Inflammatory macrophage treated with lipopolysaccharide for 4 hours (primary cell): ENCODE data around the gene FGD4.
"Not testable (repeated sequence)": the region's sequence is repeated elsewhere in the genome, so short reads cannot be mapped to it uniquely, and the experiment has no call there.

ENCODE experiments used
- DNase-seq: peaks from one replicate; pipeline ENCODE4 v3.0.0-alpha.2; 2020

The FGD4 gene

DNA sequence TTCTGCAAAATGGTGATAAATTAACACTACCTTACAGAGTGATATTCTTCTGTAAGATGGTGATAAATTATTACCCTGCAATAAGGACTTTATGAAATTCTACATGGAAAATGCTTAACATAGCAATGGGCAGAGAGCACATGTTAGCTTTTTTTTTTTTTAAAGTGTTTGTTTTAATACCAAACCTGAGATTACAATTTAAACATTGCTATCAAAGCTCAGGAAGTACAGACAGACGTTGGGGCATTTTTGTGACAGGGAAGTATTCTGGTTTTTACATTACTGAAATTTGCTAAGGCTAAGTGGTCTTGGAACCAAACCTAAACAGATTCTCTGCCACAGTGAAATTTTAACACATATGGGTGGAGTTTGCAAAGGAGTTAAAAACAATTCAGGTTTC lies 133.1 kb downstream of the FGD4 start:
- no peak for DNase-seq

DNA sequence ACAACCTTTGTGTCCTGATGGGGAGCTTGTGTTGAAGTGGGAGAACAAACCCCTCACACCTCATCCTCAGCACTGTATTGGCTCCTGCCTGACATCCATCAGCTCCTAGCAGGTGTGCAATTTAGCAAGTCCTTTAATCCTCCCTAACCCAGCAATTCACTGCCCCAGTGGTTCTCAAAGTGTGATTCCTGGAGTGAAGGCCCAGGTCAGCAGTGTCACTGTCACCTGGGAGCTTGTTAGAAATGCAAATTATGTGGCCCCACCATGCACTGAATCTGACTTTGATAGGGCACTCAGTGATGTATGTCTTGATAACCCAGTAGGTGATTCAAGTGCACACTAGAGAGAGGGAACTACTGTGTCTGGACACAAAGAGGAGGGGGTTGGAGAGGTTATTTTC lies 133.6 kb downstream of the FGD4 start:
- no peak for DNase-seq

DNA sequence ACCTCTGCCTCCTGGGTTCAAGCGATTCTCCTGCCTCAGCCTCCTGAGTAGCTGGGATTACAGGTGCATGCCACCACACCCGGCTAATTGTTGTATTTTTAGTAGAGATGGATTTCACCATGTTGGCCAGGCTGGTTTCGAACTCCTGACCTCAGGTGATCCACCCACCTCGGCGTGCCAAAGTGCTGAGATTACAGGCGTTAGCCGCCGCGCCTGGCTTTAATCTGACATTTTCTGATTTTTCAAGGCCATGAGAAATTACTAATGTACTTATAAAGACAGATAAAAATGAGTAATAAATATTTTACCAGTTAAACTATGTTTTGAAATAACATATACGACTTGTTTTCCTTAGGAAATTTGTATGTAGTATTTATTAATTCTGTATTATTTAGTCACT lies 134.1 kb downstream of the FGD4 start:
- not testable (repeated sequence) for DNase-seq

DNA sequence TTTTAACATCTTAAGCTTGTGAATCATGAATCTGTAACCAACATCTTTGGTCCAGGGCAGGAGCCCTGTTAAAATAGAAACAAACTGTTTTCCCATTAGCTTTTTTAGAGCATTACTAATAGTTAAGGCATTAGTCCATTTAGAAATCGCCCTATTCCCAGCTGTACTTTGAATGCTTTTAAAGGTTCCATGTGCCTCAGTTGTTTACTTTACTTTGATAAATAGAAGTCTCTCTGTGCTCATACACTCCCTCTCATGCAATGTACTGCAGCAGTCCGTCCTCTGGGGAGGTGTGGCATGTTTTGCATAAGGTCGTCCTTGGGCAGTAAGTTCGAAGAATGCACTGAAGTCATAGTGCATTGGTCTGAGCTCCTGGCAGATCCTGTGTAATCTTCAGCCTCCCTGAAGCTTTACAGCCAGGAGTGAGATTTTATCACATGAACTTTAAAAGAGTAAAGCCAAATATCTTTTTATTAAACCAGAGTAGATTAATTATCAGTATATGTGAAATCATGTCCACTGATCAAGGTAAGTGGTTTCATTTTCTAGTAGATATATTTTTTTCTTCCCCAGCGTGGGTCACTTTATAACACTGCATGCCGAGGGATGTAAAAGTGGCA lies 134.7 kb downstream of the FGD4 start:
- DNase-seq, result peak; percentile 40

DNA sequence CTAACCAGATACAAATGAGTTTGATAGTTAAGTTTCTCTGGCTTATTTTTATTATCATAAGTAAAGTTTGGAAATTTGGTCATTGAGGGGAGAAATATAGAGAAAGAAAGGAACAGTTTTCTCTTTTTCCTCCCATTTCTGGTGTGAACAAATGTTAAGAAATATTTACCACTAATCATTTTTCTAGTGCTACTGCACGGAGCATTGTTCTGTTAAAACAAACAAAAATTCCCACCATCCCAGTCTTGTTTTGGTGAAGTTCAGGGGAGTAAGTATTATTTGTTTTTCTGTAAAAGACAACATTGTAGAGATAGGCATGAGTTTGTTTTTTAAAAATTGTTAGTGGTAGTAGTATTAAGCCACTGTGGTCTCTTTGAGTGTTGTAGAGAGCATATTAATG lies 135.3 kb downstream of the FGD4 start:
- DNase-seq, result no peak

DNA sequence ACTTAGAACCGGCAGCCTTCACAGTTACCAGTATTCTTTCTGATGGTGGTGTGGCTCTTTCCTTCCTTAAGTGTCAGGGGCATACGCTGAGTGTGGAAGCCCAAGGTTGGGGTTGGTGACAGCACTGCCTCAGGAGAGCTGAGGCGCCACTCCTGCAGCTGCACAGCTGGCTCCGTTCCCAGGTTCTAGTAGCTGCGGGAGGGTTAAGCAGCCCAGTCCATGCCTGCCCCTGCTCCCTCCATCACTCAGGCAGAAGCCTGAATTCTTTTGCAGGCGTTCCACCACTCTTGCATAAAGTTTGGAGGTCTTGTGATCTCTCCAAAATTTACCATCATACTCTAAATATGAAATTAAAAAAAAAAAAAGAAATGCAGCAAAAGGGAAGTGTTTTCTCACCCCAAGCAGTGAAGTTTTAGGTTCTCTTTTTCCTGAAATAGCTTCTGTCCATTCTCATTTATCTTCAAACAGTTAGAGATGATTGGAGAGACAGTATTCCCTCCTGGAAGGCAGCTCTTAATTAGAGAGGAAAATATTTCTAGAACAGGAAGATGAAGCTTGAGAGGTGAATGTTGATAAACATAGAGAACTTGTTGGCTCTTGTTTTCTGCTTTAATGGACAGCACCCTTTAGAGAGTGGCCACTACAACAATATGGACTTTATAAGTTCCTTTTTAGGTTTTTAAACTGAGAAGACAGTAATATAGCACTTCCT lies 136.1 kb downstream of the FGD4 start:
- peak; percentile 36 for DNase-seq

DNA sequence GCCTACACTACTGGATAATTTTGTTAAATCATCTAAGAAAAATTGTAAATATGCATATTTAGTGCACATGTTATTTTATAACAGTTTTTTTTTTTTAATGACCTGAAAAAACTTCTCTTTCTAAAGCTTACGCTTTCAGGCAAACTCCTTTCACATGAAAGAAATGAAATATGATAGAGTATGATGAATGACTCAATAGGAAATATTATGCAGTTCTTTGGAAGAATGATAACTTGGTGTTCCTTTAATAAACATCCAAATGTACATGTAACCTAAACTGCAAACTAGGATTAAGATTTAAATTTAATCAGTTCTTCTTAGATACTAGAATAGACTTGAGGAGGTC lies 136.6 kb downstream of the FGD4 start:
- DNase-seq, result no peak

DNA sequence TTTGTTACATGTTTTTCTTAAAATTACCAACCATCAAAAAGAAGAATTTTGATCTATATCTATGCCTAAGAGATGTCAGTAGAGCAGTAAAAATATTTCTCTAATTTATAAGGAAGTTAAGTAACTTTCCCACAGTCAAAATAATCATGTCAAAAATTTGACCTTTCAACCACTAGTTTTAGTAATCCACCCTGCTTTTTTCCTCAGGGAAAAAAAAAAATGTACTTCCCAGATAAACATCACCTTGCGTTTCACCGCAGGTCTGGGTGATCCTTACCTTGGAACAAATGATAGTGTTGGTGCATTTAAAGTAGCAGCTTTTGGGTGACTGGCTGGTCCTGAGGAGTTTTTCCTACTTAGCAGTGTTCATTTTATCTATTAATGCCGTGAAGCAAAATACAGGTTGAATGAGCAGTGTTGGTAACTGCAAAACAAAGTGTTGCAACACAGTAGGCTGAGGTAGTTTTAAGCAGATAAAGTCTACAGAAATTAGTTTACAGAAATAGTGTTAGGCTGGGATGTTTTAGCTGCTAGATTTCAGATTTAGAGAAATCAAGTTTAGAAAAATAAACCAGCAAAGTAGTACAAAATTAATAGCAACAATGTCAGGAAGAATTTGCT lies 142.5 kb downstream of the FGD4 start:
- DNase-seq, result no peak

DNA sequence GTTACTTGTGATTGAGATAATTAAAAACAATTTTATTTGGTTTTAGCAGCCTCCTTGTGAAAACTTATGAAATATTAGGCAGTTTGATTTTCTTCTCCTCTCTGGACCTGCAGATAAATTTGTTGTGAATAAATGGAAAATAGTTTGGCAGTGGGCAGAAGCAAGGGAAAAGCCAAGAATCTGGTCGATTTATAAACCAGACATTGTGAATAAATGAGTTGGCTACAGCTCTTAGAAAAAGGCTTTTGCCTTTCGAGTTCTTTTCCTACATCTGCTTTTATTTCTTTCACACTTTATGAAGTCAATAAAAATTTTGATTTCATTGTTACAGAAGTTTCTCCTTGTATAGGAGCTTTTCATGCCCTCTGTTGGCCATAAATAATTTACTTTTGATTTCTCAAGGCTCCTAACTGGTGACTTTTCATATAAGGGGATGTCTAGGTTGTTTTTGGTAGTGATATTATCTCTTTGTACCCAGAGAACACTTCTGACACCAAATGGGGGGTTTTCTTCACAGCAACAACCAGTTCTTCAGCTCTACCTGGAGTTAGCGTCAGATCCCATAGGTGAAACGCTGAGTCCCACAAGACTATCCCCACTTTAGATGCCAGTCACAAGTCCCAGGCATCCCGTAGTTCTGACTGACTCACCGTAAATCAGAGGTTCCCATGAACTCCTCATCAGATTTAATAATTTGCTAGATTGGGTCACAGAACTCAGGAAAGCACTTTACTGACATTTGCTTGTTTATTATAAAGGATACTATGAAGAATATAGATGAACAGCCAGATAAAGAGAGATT lies 143.3 kb downstream of the FGD4 start:
- no peak for DNase-seq

DNA sequence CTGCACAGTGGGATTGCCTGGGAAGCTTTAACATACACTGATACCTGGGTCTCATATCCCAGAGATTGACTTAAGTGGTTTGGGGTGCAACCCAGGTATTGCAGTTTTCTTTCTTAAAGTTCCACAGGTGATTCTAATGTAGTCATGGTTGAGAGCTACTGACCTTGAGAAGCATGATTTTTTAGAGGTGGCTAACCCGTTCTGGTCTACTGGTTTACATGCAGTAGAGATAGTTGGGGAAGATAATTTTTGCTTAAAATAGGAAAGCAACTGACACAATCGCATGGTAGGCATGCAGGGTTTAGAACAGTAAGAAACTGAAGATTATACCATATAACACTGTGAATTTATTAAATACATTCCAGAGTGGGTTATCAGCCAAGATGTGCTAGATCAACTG lies 145.5 kb downstream of the FGD4 start:
- no peak for DNase-seq

DNA sequence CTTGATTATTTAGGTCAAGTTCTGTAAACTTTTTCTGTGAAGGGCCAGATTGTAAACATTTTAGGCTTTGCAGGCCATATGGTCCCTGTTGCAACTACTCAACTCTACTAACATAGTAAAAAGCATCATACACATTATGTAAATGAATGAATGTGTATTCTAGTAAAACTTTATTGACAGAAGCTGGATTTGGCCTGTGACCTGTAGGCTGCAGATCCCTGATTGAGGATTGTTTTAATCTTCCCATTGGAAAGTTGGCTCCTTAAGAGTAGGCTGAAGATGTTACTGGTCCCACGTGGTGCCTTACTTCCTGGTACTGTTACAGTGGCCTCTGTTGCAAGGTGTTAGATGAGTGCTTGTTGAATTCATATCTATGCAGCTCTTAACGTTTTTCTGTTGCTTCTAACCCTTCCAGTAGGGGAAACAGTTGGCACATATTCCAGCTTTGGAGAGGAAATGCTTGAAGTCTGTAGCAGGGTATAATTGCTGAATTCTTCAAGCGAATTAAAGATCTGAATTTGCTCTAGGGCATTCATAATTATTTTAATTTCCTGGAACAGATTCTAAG lies 146.1 kb downstream of the FGD4 start:
- no peak for DNase-seq

DNA sequence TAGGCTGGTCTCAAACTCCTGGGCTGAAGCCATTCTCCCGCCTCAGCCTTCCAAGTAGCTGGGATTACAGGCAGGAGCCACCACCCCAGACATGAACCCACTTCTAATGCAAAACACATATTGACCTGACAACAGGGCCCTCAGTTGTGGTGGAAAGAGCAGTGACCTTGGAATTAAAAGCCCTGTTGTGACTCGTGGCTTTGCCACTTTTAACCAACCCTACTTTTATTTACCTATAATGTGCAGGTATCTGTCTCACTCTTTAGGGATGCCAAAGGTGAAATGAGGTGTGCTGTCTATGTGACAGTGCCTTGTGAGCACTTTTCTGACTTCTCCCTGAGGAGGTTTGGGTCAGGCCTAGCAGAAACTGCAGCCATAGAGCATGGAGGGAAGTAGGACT lies 146.9 kb downstream of the FGD4 start:
- DNase-seq, result no peak

DNA sequence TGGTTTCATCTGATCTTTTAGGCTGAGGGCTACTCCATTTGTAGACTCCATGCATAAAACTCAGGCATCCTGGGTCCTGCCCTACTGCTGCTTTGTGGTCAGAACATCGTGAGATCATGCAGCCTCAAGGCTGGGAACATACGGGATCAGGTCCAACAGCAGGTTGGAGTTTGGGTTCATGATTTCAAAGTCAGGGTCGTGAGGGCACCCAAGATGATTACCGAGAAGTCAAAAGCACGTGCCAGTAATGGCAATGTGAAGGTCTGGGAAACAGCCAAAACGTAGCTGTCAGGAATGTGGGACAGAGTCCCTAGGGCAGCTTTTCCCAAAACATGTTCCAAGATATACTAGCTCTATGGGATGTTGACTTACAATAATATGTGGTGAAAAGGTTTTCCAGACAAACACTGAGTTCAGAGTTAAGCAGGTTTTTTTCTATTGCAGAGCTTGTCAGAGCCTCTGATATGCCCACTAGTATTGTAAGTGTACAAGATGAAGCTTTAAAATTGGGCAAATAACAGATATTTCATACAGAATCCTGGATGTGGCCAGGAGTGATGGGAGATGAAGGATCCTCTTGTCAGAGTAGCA lies 149.4 kb downstream of the FGD4 start:
- DNase-seq, result no peak

DNA sequence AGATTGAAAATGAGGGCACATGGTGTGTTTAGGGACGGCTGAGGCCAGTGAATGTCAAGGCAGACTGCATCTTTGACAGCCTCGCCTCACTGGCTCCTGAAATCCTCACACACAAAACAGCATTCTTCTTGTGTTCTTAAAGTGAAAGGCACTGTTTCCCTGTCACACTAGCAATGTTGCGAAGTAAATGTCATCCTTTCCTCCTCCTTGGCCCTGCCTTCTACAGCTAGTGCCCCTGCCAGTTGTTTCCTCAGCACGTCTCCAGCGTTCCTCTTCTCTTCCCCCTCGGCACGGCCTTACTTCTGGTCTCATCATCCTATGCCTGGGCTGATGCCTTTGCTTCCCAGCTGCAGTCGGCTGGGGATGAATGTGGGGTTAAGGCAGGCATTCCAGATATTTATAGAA lies 150.3 kb downstream of the FGD4 start:
- DNase-seq, result no peak

DNA sequence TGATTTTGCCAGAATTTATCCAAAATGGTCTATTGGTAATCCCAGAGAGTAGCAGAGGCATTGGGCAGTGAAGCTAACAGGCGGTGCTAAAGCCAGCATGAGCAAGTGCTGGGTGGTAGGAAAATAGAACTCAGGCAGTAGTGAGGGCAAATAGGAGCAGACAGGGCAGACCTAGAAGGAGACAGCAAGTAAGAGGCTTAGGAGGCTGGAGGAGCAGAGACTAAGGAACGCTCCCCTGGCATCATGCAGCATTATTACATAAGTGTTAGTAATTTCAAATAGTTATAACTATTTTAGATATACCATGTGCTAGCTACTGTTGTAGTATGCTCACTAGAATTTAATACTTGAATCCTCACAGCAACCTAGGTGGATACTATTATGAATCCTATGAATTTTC lies 151.7 kb downstream of the FGD4 start:
- no peak for DNase-seq

DNA sequence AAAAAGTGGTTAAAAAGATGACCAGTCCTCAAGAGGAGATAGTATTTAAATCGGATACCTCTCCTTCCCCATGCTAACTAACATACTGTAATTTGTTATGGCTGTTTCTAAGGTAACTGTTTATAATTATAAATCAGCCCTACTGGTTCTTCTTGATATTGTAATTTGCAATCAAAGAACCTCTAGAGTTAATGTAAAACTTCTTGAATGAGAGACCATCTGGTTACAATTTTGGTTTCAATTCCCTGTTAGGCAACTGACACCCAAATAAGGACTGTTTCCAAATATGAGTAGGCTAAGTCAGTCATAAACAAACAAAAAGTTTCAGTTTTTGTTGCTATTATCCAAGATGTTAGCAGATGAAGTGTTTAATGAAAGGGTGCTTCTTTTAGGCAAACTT lies 159.5 kb downstream of the FGD4 start:
- peak; percentile 90 for DNase-seq

DNA sequence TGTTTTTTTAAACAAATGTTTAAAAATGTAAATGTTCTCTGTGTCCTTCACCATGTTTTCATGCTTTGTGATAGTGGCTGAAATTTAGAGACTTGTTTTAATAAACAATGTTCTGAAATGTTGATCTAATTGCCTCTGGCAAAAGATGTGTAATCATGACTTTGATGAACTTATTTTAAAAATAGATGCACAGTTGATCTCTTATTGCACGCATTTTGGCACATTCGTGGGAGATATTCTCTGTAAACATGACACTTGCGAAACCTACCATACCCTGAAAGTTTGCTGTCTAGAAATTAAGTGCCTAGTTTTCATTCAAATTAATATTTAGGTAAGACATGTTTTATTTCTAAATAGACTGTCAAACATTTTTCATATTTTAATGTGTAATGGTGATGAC lies 160.1 kb downstream of the FGD4 start:
- peak; percentile 21 for DNase-seq

DNA sequence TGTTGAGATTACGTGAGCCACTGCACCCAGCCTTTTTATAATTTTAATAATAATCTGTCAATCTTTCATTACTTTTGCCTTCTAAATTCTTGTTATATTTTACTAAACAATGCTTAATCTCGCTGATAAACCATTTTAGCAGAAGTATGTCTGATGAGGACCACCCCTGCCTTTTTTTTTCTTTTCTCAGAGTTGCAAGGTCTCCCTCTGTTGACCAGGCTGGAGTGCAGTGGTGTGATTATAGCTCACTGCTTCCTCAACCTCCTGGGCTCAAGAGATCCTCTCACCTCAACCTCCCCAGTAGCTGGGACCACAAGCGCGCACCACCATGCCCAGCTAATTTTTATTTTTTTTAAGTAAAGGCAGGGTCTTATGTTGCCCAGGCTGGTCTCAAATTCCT lies 161.2 kb downstream of the FGD4 start:
- no peak for DNase-seq

DNA sequence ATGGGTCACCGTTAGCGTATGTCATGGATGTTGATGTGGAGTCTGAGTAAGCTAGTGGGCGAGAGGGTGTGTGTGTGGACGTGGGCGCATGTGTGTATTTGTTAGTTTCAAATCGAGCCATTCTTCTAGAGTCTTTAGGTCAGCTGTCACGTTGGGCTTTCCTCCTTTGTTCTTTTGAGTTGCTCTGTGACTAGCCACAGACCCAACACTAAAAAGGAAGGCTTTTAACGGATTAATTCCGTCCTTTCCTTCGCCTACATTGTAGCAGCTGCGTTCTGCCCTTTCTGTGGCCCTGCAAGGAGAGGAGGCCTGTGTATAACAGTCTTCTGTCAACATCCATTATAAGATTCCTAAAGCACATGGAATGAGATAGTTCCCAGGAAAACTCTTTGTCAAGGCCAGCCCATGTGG lies 162.6 kb downstream of the FGD4 start:
- DNase-seq, result peak; percentile 17

DNA sequence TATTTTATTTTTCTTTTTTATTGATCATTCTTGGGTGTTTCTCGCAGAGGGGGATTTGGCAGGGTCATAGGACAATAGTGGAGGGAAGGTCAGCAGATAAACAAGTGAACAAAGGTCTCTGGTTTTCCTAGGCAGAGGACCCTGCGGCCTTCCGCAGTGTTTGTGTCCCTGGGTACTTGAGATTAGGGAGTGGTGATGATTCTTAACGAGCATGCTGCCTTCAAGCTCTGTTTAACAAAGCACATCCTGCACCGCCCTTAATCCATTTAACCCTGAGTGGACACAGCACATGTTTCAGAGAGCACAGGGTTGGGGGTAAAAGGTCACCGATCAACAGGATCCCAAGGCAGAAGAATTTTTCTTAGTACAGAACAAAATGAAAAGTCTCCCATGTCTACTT lies 163.1 kb downstream of the FGD4 start:
- DNase-seq, result not testable (repeated sequence)

DNA sequence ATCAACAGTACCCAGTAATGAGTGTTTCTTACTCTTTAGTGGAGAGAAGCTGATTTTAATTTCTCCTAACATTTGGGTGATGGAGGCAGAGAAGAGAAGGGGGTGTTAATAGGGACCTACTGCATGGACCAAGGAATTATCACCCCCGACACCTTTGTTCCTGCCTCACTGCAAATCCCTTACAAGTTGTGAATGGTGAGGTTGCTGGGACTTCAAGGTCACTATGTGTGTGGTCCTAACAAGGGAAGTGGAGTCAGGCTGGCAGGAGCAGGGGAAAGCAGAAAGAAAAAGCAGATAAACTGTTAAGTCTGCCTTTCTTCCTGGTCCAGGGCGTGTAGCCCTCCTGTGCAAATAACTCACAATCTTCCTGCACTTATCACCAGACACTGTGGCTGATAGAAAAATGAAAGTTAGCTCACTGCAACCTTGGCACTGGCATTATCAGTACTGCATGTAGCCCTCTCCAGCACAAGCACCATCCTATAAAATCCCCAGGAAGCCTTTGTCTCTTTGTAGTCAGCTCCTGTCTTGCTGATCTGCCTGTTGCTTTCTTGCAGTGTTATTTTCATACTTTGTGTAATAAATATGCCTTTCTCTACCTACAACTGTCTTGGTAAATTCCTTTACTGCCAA lies 167.4 kb downstream of the FGD4 start:
- no peak for DNase-seq

DNA sequence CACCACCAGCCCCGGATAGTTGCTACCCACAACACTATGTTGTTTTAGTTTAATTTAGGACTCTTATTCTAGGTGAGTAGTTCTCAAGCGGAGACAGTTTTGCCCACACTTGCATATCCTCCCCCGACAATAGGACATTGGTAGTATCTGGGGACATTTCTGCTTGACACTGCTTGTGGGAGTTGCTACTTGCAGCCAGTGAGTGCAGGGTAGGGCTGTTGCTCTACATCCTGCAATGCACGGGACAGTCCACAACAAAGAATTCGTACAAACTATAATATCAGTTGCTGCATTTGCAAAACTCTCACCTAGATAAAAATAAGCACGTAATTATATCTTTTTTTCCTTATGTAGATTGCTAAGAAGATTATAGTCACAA lies 167.9 kb downstream of the FGD4 start:
- DNase-seq, result no peak

DNA sequence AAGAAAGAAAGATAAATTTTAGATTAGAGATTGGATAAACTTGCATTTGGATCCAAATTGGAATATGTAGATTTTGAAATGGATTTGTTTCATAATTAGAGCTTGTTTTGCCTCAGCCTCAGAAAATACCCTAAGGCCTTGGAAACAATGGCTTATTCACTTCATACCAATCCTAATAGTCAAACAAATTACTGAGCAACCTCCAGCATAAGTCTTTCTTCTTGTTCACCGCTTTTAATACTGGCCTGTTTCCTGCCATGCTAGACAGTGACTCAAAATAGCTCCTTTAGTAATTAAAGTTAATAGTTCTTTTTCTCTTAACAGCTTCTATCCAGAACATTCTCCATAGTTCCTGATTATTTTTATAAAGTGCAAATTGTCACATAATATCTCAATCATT lies 168.9 kb downstream of the FGD4 start:
- no peak for DNase-seq
